ENCODE results near the gene HHAT. TPM values are rescaled to one million over a fixed set of nuclear protein-coding genes. Genes with fewer than 3 reads are reported as not detected.

HHAT gene
- total RNA-seq, 1 donor from 2014 or later: 2.4 TPM

GRCh38 chr1:210696709-210697108 is 368.0 kb downstream of the HHAT start:
- FAIRE-seq (no peak), DNase-seq (ENCODE audit: low spot score in 2 of 2) (no peak)

GRCh38 chr1:210697185-210697584 is 368.5 kb downstream of the HHAT start:
- FAIRE-seq (no peak), DNase-seq (ENCODE audit: low spot score in 2 of 2) (no peak)

- DNase-seq (ENCODE audit: low spot score in 2 of 2) (no peak), FAIRE-seq (no peak)
Measured at GRCh38 chr1:210698661-210699060, 370.0 kb downstream of the HHAT start.

GRCh38 chr1:210700083-210700482 is 371.4 kb downstream of the HHAT start:
- no peak for DNase-seq (ENCODE audit: low spot score in 2 of 2)
- FAIRE-seq: no peak

- no peak for FAIRE-seq
- DNase-seq (ENCODE audit: low spot score in 2 of 2): no peak
Measured at GRCh38 chr1:210700511-210700910, 371.8 kb downstream of the HHAT start.

GRCh38 chr1:210702506-210702905 is 373.8 kb downstream of the HHAT start:
- DNase-seq (ENCODE audit: low spot score in 2 of 2) (no peak), FAIRE-seq (no peak)

- FAIRE-seq (no peak), DNase-seq (ENCODE audit: low spot score in 2 of 2) (no peak)
Measured at GRCh38 chr1:210703593-210703992, 374.9 kb downstream of the HHAT start.

GRCh38 chr1:210705086-210705485 is 376.4 kb downstream of the HHAT start:
- DNase-seq (ENCODE audit: low spot score in 2 of 2) (no peak), FAIRE-seq (no peak)

GRCh38 chr1:210706246-210706645 is 377.5 kb downstream of the HHAT start:
- no peak for FAIRE-seq
- DNase-seq (ENCODE audit: low spot score in 2 of 2): no peak

- FAIRE-seq (no peak), DNase-seq (ENCODE audit: low spot score in 2 of 2) (no peak)
Measured at GRCh38 chr1:210707300-210708240, 378.9 kb downstream of the HHAT start.

- DNase-seq (ENCODE audit: low spot score in 2 of 2): no peak
- FAIRE-seq: no peak
Measured at GRCh38 chr1:210709701-210710100, 381.0 kb downstream of the HHAT start.

GRCh38 chr1:210711825-210712612 is 383.3 kb downstream of the HHAT start:
- DNase-seq (ENCODE audit: low spot score in 2 of 2) (no peak), FAIRE-seq (no peak)

- DNase-seq (ENCODE audit: low spot score in 2 of 2) (no peak), FAIRE-seq (no peak)
Measured at GRCh38 chr1:210715072-210715471, 386.4 kb downstream of the HHAT start.

GRCh38 chr1:210722410-210723081 is 393.8 kb downstream of the HHAT start:
- FAIRE-seq (no peak), DNase-seq (ENCODE audit: low spot score in 2 of 2) (no peak)

- no peak for DNase-seq (ENCODE audit: low spot score in 2 of 2)
- FAIRE-seq: no peak
Measured at GRCh38 chr1:210723646-210724045, 394.9 kb downstream of the HHAT start.

GRCh38 chr1:210724768-210725167 is 396.1 kb downstream of the HHAT start:
- FAIRE-seq: no peak
- DNase-seq (ENCODE audit: low spot score in 2 of 2): no peak

Small RNA genes lying within 50 kb of the gene (small RNA-seq; reads per million reads assigned to genes)
- 11.1 reads per million, percentile 96 among the genes with 10 or more reads in this experiment for gene RNU5A-8P

Other genes with a start within 250 kb of the HHAT start
- gene SERTAD4, start 96.1 kb upstream of the HHAT start, total RNA-seq: 13.5 TPM

Data from frontal cortex (tissue), 4 donors.